22Rv1 (cell line): ENCODE data around the gene MN1.

Experiments
- ZFX ChIP-seq: fragments of 450-650 bp; IDR thresholded peaks from 2 replicates; pipeline ENCODE4 v1.6.1; 2017; ENCODE audit warnings: antibody characterized with exemption, borderline replicate concordance
- TF ChIP-seq, protein P1 (sequence below): fragments of 450-650 bp; IDR thresholded peaks from 2 replicates; pipeline ENCODE4 v1.5.1; 2017; ENCODE audit warnings: mild to moderate bottlenecking

DNA sequence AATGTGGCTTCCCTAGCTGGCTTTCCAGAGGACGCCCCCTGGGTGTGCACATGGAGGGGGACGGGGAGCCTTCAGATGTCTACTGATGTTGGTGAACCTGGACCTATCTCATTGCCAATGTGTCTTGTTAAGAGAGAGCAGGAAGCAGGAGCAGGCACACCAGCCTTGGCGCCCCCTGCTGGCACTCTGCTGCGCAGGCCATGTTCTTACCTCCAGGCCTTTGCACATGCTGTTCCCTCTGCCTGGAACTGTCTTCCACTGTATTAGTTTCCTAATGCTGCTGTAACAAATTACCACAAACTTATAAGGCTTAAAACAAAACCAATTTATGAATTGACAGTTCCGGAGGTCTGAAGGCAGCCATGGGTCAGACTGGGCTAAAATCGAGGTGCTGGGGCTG lies 23.6 kb upstream of the MN1 start:
- TF ChIP-seq, protein P1, sequence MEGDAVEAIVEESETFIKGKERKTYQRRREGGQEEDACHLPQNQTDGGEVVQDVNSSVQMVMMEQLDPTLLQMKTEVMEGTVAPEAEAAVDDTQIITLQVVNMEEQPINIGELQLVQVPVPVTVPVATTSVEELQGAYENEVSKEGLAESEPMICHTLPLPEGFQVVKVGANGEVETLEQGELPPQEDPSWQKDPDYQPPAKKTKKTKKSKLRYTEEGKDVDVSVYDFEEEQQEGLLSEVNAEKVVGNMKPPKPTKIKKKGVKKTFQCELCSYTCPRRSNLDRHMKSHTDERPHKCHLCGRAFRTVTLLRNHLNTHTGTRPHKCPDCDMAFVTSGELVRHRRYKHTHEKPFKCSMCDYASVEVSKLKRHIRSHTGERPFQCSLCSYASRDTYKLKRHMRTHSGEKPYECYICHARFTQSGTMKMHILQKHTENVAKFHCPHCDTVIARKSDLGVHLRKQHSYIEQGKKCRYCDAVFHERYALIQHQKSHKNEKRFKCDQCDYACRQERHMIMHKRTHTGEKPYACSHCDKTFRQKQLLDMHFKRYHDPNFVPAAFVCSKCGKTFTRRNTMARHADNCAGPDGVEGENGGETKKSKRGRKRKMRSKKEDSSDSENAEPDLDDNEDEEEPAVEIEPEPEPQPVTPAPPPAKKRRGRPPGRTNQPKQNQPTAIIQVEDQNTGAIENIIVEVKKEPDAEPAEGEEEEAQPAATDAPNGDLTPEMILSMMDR = peak; percentile 70
- TF ChIP-seq ZFX = no peak
